Stimulated activated CD4-positive, alpha-beta T cell treated with anti-CD3 and anti-CD28 coated beads, Interleukin-1b, Interleukin-23, amount 100 ng/mL, for 1 hour (primary cell): ENCODE measurements around the gene PRR14.
A peak's percentile ranks its signal among the peaks of the same experiment; 100 is the strongest.
"Not testable (repeated sequence)": the region's sequence is repeated elsewhere in the genome, so short reads cannot be mapped to it uniquely, and the experiment has no call there.

Source experiments
- DNase-seq, 2 donors: peaks; one replicate each; pipeline ENCODE4 v3.0.0-alpha.2; 2020; ENCODE audit warnings: low read depth in 2 of 2

PRR14 gene

DNA sequence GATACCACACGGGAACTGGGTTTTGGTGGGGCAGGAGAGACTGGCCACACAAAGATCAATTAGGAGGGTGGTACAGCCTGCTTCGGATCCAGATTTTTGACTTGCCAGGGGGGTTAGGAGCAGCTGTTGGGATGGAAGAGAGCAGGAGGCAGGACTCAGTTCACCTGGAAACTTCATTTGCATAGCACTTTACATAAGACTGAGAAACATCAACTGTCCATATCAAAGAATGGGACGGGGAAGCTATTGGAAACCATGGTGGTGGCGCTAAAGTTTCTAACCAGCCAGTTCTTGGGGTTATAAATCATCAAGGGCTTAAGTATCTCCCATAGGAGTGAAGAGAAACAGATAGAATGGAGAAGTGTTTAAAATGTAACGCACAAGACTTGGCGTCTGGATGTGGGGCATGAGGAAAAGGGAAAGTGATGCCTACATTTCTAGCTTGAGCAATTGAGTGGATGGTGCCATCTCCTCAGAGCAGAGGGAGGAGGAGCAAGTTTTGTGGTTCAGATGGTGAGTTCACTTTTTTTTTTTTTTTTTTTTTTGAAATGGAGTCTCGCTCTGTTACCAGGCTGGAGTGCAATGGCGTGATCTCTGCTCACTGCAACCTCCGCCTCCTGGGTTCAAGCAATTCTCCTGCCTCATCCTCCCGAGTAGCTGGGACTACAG is 41.8 kb downstream of the PRR14 start:
- no peak for DNase-seq

DNA sequence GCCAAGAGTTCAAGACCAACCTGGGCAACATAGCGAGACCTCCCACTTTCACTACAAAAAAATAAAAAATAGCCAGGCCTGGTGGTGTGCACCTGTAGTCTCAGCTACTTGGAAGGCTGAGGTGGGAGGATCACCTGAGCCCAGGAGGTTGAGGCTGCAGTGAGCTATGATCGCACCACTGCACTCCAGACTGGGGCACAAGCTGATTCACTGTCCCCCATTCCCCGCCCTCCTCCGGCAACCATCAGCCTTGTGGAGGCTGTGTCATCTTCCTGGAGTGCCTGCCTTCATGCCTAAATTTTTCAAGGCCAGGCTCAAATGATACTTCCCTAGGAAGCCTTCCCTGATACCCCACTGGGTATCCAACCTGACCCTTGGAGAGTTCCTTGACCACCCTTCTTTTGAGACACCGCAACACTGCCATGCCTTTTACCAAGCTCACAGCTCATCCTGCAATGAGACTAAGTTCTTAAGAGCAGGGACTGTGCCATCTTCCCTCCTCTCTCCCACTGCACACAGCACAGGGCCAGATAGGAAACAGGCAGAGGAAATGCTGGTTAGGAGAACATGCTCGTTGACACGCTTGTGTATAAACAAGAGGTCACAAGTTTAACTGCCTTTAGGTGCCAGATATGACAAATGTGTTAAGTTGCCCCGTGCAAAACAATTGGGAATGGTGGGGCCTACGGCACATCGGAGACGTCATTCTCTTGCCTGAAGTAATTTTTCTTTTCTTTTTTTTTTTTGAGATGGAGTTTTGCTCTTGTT is 44.4 kb downstream of the PRR14 start:
- no peak for DNase-seq

DNA sequence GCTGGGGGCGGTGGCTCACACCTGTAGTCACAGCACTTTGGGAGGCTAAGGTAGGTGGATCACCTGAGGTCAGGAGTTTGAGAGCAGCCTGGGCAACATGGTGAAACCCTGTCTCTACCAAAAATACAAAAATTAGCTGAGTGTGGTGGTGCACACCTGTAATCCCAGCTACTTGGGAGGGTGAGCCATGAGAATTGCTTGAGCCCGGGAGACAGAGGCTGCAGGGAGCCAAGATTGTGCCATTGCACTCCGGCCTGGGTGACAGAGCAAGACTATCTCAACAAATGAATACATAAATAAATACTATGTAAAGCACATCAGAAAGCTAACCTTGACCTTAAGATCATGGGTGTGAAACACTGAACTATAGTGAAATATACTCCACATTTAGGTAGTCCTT is 45.9 kb downstream of the PRR14 start:
- DNase-seq: not testable (repeated sequence)

GRCh38 chr16:30697264-30698138 is 46.7 kb downstream of the PRR14 start:
- DNase-seq: no peak

GRCh38 chr16:30698139-30698815 is 47.5 kb downstream of the PRR14 start:
- peak; percentile 95 to 98 for DNase-seq

DNA sequence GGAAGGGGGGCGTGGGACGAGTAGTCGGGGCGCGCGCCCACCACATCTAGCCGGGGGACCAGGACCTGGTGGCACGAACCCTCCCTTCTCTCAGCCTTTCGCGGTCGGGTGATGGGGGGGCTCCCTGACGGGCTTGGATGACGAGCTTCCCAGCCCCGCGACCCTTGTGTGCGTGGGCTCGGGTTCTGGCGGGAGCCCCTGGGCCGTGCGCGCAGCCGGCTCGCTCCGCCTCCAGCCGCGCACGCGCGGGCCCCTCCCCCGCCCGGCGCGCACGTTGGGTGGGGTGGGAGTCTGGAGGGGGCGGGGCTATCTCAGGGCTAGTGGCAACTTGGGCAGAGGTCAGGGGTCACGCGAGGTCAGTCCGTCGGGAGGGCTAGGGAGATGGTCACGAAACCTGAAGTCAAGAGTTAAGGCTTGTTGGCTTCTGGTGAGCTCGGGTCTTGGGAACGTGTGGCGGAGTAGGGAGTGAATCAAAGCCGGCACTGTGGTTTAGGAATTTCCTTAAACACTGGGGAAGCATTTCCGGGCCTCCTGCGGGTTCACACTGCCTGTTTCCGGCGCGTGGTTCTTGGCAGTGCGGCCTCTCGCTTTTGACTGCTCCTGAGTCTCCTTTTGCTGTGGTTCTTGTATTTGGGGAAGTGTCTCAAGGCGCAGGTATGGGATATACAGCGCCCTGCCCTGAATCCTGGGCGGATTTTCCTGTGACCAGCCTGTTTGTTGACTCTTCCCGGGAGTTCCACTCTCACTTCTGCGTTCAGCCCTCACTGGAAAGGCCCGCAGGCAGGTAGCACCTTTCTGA is 48.3 kb downstream of the PRR14 start, which contains the start of gene SRCAP:
TSS of gene SRCAP (plus strand) at position 356 of the 799 bp plus-strand sequence. CDS start 1,654 bp downstream, outside the sequence.
- peak; percentile 63 to 75 for DNase-seq

GRCh38 chr16:30699615-30700099 is 48.9 kb downstream of the PRR14 start:
- DNase-seq: no peak

DNA sequence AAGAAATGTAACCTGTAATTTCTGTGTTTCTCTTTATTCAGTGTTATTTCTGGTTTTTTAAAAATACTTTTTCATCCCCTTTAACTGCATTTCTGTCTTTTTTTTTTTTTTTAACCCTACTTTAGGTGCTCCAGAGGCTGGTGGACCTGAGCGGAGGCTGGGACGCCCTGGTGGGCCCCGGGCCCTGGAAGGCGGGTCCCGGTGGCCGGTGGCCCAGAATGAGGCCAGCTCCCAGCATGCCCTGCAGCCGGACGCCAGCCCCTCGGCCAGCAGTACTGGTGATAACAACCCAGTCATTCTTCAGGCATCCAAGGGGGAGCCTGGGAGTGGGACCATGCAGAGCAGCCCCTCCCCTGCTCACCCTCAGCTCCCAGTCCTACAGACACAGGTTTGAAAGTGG is 49.7 kb downstream of the PRR14 start:
- no peak for DNase-seq

GRCh38 chr16:30700971-30701370 is 50.2 kb downstream of the PRR14 start:
- no peak for DNase-seq

DNA sequence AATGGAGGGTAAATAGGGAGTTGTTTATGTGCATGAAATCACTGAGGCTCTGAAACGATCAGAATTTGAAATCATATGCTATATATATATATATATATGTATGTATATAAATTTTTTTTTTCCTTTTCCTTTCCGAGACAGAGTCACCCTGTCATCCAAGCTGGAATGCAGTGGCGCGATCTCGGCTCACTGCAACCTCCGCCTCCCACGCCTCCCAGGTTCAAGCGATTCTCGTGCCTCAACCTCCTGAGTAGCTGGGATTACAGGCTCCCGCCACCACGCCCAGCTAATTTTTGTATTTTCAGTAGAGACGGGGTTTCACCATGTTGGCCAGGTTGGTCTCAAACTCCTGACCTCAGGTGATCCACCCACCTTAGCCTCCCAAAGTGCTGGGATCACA is 52.3 kb downstream of the PRR14 start:
- DNase-seq: not testable (repeated sequence)

GRCh38 chr16:30703971-30704370 is 53.2 kb downstream of the PRR14 start:
- no peak for DNase-seq
